Adrenal gland (tissue), 5 donors: ENCODE data around the gene PRRT1B.

Experiments used
- CTCF ChIP-seq, 6 experiments: fragments of 450-650 bp in 4 of 6; fragments of 200-600 bp in 2 of 6; sonication (generic) in 1 of 6; IDR thresholded peaks; 1 replicate in 5 of 6; 2 replicates in 1 of 6; pipeline versions ENCODE4 v1.5.1 to v1.8.0; 2016 to 2021; ENCODE audit warnings: antibody characterized with exemption in 6 of 6, mild to moderate bottlenecking in 2 of 6, moderate library complexity in 1 of 6
- POLR2A ChIP-seq, 2 donors: fragments of 450-650 bp; IDR thresholded peaks; one replicate each; pipeline ENCODE4 v1.6.1; 2017; ENCODE audit warnings: antibody characterized with exemption in 2 of 2, mild to moderate bottlenecking in 2 of 2, moderate library complexity in 1 of 2
- donor health status: DM: no; HTN: no; CAD: no.

GRCh38 chr9:131530920-131531832 is 14.1 kb upstream of the PRRT1B start, which contains the start of gene UCK1:
- TF ChIP-seq CTCF (IDR thresholded peaks at IDR 0.05) (no peak), POLR2A (IDR thresholded peaks at IDR 0.05) (peak in 1 of 2 donors; percentile 62)
